HFFc6 (cell line): ENCODE measurements around the gene DDC. TPM values are rescaled to one million over a fixed set of nuclear protein-coding genes. Genes with fewer than 3 reads are reported as not detected.

ENCODE experiments used
- DNase-seq: peaks from one replicate; pipeline ENCODE4 v3.0.0-alpha.2; 2018
- H3K27ac Mint-ChIP-seq: 2 replicates; pipeline ENCODE4 v1.8.0; 2020; ENCODE audit warnings: mild to moderate bottlenecking, mixed read lengths
- H3K27me3 Mint-ChIP-seq: 2 replicates; pipeline ENCODE4 v1.8.0; 2021; ENCODE audit warnings: mild to moderate bottlenecking, moderate library complexity, mixed read lengths; ENCODE audit not compliant: insufficient read depth
- H3K36me3 Mint-ChIP-seq: 2 replicates; pipeline ENCODE4 v1.8.0; 2021; ENCODE audit warnings: low read depth, mixed read lengths
- H3K4me1 Mint-ChIP-seq: 2 replicates; pipeline ENCODE4 v1.8.0; 2020; ENCODE audit warnings: low read depth, mixed read lengths
- H3K4me3 Mint-ChIP-seq: 2 replicates; pipeline ENCODE4 v1.8.0; 2020; ENCODE audit warnings: mild to moderate bottlenecking, moderate library complexity, mixed read lengths
- H3K9me3 Mint-ChIP-seq: 2 replicates; pipeline ENCODE4 v1.8.0; 2020; ENCODE audit warnings: mild to moderate bottlenecking, mixed read lengths
- CTCF ChIP-seq: fragments of 200-600 bp; sonication (generic); IDR thresholded peaks from 2 replicates; pipeline ENCODE4 v1.5.0; 2021; ENCODE audit warnings: antibody characterized with exemption, mild to moderate bottlenecking
- total RNA-seq, 6 experiments: library from RNA; stranded (reverse); fragmentation: NEBNext Ultra II Directional; extraction: Animal tissue kit (Norgen Biotek cat#: 25700); gene quantifications; 2 replicates in 1 of 6; 3 replicates in 5 of 6; pipeline ENCODE4 v1.2.3, GENCODE V29; 2021

DDC gene
- total RNA-seq, 6 experiments from 2014 or later = not detected

DNA sequence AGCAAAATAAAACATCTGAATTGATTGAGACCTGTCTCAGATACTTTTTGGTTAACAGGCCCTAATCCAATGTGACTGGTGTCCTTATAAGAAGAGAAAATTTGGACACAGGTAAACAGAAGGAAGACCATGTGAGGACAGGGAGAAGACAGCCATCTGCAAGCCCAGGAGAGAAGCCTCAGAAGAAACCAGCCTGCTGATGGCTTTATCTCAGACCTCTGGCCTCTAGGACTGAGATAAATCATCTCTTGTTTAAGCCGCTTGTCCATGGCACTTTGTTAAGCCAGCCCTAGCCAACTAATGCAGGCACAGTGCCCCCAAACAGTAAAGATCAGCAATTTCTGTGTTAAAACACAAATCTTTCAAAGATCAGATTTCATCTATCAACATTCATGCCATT, 73.3 kb downstream of the DDC start:
- Mint-ChIP-seq H3K27ac (no peak overlapping the region), H3K27me3 (peaks cover 14% of the 10 kb centered on the region), H3K36me3 (no peaks in the 10 kb centered on the region), H3K4me3 (no peak overlapping the region), H3K9me3 (peaks cover 5% of the 10 kb centered on the region; the same call in 1 of the 2 replicates), H3K4me1 (peaks cover 4% of the 10 kb centered on the region)
- DNase-seq = no peak
- TF ChIP-seq CTCF = no peak

- no peaks in the 10 kb centered on the region for H3K36me3 Mint-ChIP-seq
- no peak for TF ChIP-seq CTCF
These were observed 74.0 kb downstream of the DDC start for GRCh38 chr7:50491209-50491608.

GRCh38 chr7:50488379-50488778, 76.8 kb downstream of the DDC start:
- no peak overlapping the region for H3K27ac Mint-ChIP-seq

More at GRCh38 chr7:50491209-50491608, 74.0 kb downstream of the DDC start:
- Mint-ChIP-seq H3K4me3 (no peak overlapping the region), H3K9me3 (peaks cover 5% of the 10 kb centered on the region; the same call in 1 of the 2 replicates), H3K27ac (no peak overlapping the region), H3K27me3 (peaks cover 13% of the 10 kb centered on the region), H3K4me1 (no peaks in the 10 kb centered on the region)
- no peak for DNase-seq

DNA sequence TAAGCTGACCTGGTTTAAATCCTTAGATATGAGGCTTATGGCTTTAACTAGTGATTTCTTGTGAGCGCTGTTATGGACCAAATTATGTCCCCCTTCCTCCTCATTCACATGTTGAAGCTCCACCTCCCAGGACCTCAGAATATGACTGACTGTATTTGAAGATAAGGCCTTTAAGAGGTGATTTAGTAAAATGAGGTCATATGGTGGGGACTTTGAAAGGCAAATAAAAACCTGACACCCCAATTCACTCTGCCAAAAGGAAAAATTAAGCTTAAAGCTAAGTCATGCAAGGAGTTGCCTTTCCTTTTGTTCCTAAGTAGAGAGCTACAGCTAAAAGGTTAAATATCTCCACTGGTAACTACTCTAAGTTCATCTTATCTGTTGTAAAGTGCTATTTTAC, 78.7 kb downstream of the DDC start:
- no peak for TF ChIP-seq CTCF
- Mint-ChIP-seq H3K36me3 (no peaks in the 10 kb centered on the region), H3K27me3 (peaks cover 7% of the 10 kb centered on the region), H3K27ac (no peak overlapping the region), H3K9me3 (peaks cover 5% of the 10 kb centered on the region; the same call in 1 of the 2 replicates), H3K4me1 (no peaks in the 10 kb centered on the region), H3K4me3 (no peak overlapping the region)
- DNase-seq = no peak

More at GRCh38 chr7:50488379-50488778, 76.8 kb downstream of the DDC start:
- Mint-ChIP-seq H3K36me3 (no peaks in the 10 kb centered on the region), H3K27me3 (peaks cover 12% of the 10 kb centered on the region), H3K4me3 (no peak overlapping the region), H3K4me1 (no peaks in the 10 kb centered on the region), H3K9me3 (peaks cover 5% of the 10 kb centered on the region; the same call in 1 of the 2 replicates)
- DNase-seq = no peak
- no peak for TF ChIP-seq CTCF

DNA sequence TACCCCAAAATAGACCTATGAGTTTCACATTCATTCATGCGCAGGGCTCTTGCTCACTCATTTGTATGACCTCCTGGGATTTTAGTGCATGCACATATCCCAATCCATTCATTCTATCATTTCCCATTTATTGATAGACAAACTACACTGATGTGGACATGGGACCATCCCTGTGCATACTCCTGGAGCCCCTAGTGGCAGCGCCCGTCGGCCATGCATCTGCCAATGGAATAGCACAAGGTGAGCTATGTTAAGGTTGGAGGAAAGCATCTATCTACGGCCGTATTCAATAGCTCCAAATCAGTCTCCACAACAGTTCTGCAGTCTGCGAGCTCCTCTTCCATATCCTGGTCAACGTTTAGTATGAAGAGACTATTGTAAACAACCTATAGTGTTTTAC, 83.3 kb downstream of the DDC start:
- DNase-seq = no peak
- H3K27ac Mint-ChIP-seq = no peak overlapping the region
- H3K9me3 Mint-ChIP-seq = no peaks in the 10 kb centered on the region
- no peaks in the 10 kb centered on the region for H3K36me3 Mint-ChIP-seq
- no peak for TF ChIP-seq CTCF
- peaks cover 9% of the 10 kb centered on the region for H3K27me3 Mint-ChIP-seq
- H3K4me1 Mint-ChIP-seq = no peaks in the 10 kb centered on the region
- no peak overlapping the region for H3K4me3 Mint-ChIP-seq

DNA sequence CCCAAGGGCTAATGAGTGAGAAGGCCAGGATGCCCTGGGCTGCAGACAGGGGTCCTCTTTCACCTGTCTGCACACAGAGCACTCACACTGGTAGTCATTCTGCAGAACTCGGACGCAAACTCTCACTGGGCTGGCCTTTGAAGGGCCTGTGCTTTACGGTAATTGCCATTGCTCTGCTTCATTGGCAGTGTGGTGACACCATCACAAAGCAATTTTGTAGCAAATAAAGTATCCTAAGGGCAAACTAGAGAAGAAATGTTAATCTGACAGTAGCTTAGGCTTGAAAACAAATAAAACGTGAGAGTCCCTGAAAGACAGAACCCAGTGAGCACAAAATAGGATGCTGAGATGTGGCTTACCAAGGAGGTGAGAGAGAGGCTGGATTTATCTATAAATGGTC, 84.4 kb downstream of the DDC start:
- Mint-ChIP-seq H3K4me3 (no peak overlapping the region), H3K9me3 (no peaks in the 10 kb centered on the region), H3K4me1 (no peaks in the 10 kb centered on the region), H3K36me3 (no peaks in the 10 kb centered on the region), H3K27ac (no peak overlapping the region), H3K27me3 (peaks cover 11% of the 10 kb centered on the region)
- no peak for TF ChIP-seq CTCF
- no peak for DNase-seq
